ENCODE data around the gene ECPAS.

Gene ECPAS

DNA sequence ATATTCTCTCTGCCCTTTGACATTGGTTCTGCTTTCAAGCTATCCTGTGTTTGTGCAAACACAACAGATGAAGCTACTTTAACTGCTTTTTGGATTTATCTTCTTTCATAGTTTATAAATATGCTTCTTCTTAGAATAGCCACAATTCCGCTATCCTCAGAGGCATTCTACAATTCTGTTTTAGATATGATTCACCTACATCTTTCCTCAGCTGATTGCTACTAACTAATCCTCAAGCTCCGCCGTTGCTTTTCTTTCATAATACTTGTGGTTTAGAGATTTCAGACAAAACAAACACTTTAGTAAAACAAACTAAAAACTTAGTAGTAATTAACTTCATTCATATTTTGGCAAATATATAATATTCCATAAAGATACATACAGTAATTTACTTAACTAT, 52.5 kb downstream of the ECPAS start:
- Histone ChIP-seq H3K27ac (ENCODE audit: poor library complexity, severe bottlenecking) (no peak overlapping the region), H3K9me3 (ENCODE audit: severe bottlenecking) (no peaks in the 10 kb centered on the region), H3K27me3 (ENCODE audit: insufficient read depth, poor library complexity, severe bottlenecking) (no peaks in the 10 kb centered on the region), H3K36me3 (ENCODE audit: low read depth) (peaks cover 89% of the 10 kb centered on the region), H3K4me1 (ENCODE audit: insufficient read depth, poor library complexity, severe bottlenecking) (no peaks in the 10 kb centered on the region), H3K4me3 (ENCODE audit: severe bottlenecking) (no peak overlapping the region)
- TF ChIP-seq, protein P1, sequence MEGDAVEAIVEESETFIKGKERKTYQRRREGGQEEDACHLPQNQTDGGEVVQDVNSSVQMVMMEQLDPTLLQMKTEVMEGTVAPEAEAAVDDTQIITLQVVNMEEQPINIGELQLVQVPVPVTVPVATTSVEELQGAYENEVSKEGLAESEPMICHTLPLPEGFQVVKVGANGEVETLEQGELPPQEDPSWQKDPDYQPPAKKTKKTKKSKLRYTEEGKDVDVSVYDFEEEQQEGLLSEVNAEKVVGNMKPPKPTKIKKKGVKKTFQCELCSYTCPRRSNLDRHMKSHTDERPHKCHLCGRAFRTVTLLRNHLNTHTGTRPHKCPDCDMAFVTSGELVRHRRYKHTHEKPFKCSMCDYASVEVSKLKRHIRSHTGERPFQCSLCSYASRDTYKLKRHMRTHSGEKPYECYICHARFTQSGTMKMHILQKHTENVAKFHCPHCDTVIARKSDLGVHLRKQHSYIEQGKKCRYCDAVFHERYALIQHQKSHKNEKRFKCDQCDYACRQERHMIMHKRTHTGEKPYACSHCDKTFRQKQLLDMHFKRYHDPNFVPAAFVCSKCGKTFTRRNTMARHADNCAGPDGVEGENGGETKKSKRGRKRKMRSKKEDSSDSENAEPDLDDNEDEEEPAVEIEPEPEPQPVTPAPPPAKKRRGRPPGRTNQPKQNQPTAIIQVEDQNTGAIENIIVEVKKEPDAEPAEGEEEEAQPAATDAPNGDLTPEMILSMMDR (IDR thresholded peaks at IDR 0.05; ENCODE audit: poor library complexity, severe bottlenecking): no peak
- DNase-seq (ENCODE audit: low spot score): no peak
- ATAC-seq (ENCODE audit: low read depth): no peak

DNA sequence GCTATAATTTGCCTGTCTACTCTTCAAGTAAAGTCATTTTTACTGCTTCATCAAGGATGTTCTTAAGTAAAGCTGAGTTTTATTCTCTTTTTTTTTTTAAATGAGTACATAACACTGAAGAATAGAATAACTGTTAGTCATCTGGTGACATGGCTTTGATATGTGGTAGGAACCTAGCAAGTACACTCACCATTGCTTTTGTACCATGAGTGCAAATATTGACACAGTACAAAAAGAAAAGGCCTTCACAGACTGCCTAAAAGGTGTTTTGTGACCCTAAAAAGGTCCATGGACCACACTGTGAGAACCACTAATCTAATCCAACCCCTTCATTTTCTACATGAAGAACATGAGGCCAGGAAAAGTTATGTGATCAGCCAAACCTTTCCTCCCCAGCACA, 55.0 kb downstream of the ECPAS start:
- DNase-seq (ENCODE audit: low spot score) (no peak), ATAC-seq (ENCODE audit: low read depth) (no peak)
- H3K4me1 ChIP-seq (ENCODE audit: insufficient read depth, poor library complexity, severe bottlenecking): no peaks in the 10 kb centered on the region
- H3K27me3 ChIP-seq (ENCODE audit: insufficient read depth, poor library complexity, severe bottlenecking): no peaks in the 10 kb centered on the region
- H3K36me3 ChIP-seq (ENCODE audit: low read depth): peaks cover 97% of the 10 kb centered on the region
- TF ChIP-seq, protein P1 (IDR thresholded peaks at IDR 0.05; ENCODE audit: poor library complexity, severe bottlenecking): no peak
- no peak overlapping the region for H3K4me3 ChIP-seq (ENCODE audit: severe bottlenecking)
- H3K9me3 ChIP-seq (ENCODE audit: severe bottlenecking): no peaks in the 10 kb centered on the region
- H3K27ac ChIP-seq (ENCODE audit: poor library complexity, severe bottlenecking): no peak overlapping the region

DNA sequence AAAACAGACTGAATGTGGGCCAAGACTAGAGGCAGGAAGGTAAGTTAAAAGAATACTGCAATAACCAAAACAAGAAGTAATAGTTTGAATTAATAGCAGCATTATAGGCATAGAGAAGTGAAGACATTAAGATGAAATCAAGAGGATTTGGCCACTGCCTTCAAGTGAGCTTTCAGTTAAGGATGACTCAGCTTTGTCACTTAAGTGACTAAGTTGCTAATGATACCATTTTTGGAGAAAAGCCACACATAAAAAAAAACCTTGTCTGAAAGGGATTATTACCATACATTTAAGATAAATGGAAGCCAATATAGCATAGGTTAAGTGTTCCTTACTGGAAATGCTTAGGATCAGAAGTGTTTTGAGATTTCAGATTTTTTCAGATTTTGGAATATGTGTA, 57.0 kb downstream of the ECPAS start:
- no peak overlapping the region for H3K4me3 ChIP-seq (ENCODE audit: severe bottlenecking)
- H3K27me3 ChIP-seq (ENCODE audit: insufficient read depth, poor library complexity, severe bottlenecking): no peaks in the 10 kb centered on the region
- DNase-seq (ENCODE audit: low spot score) (no peak), ATAC-seq (ENCODE audit: low read depth) (no peak)
- no peaks in the 10 kb centered on the region for H3K4me1 ChIP-seq (ENCODE audit: insufficient read depth, poor library complexity, severe bottlenecking)
- no peaks in the 10 kb centered on the region for H3K9me3 ChIP-seq (ENCODE audit: severe bottlenecking)
- TF ChIP-seq, protein P1 (IDR thresholded peaks at IDR 0.05; ENCODE audit: poor library complexity, severe bottlenecking): no peak
- peaks cover 96% of the 10 kb centered on the region for H3K36me3 ChIP-seq (ENCODE audit: low read depth)
- no peak overlapping the region for H3K27ac ChIP-seq (ENCODE audit: poor library complexity, severe bottlenecking)

DNA sequence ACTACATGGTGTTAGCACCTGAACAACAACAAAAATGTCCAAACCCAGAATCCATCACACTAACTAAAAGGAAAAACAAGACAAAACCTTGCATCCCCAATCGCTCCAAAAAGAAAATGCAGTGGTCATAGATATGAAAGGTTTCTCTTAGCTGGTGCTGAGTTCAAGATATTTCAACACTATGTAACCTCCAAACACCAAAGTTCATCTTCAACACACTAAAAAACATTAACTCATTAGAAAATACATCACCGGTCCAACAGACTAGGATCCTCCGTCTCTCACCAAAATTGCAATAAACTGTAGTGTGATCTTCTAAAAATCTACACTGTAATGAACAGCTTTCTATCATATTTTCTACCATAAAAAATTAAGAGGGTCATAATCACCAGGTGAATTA, 60.8 kb downstream of the ECPAS start:
- no peak for DNase-seq (ENCODE audit: low spot score)
- H3K4me3 ChIP-seq (ENCODE audit: severe bottlenecking): no peak overlapping the region
- H3K36me3 ChIP-seq (ENCODE audit: low read depth): peaks cover 96% of the 10 kb centered on the region
- TF ChIP-seq, protein P1 (IDR thresholded peaks at IDR 0.05; ENCODE audit: poor library complexity, severe bottlenecking): no peak
- no peaks in the 10 kb centered on the region for H3K9me3 ChIP-seq (ENCODE audit: severe bottlenecking)
- H3K27ac ChIP-seq (ENCODE audit: poor library complexity, severe bottlenecking): no peak overlapping the region
- no peaks in the 10 kb centered on the region for H3K27me3 ChIP-seq (ENCODE audit: insufficient read depth, poor library complexity, severe bottlenecking)
- no peak for ATAC-seq (ENCODE audit: low read depth)
- H3K4me1 ChIP-seq (ENCODE audit: insufficient read depth, poor library complexity, severe bottlenecking): no peaks in the 10 kb centered on the region

DNA sequence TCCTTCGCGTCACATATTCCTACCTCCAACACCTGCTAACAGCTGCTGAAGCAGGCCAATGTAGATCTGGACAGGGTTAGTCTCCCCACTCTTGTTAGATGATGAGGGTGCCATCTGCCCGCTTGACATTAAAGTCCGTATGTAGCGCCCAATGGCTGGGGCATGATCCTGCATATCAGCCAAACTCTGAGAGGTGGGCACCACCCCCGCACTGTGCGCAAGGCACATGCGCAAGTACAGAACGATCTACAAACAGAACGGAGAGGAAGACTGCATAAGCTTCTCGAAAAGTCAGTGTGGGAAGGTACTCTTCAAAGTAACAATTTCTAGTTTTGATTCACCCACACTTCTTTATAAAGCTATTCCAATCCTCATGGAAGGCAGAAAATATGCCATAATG, 69.8 kb downstream of the ECPAS start:
- no peak for ATAC-seq (ENCODE audit: low read depth)
- peaks cover 100% of the 10 kb centered on the region for H3K36me3 ChIP-seq (ENCODE audit: low read depth)
- no peaks in the 10 kb centered on the region for H3K4me1 ChIP-seq (ENCODE audit: insufficient read depth, poor library complexity, severe bottlenecking)
- H3K9me3 ChIP-seq (ENCODE audit: severe bottlenecking): no peaks in the 10 kb centered on the region
- no peak overlapping the region for H3K4me3 ChIP-seq (ENCODE audit: severe bottlenecking)
- H3K27me3 ChIP-seq (ENCODE audit: insufficient read depth, poor library complexity, severe bottlenecking): no peaks in the 10 kb centered on the region
- no peak for DNase-seq (ENCODE audit: low spot score)
- TF ChIP-seq, protein P1 (IDR thresholded peaks at IDR 0.05; ENCODE audit: poor library complexity, severe bottlenecking): no peak
- H3K27ac ChIP-seq (ENCODE audit: poor library complexity, severe bottlenecking): no peak overlapping the region
